Central memory CD8-positive, alpha-beta T cell (primary cell): Measurements from ENCODE around the gene HTR3D.

Source experiments
- ATAC-seq: fragments of 150-1000 bp; cut with Tn5 transposase; replicated peaks from 2 replicates; pipeline ENCODE4 v1.10.0; 2022; ENCODE audit warnings: mild to moderate bottlenecking, moderate FRiP score, moderate number of reproducible peaks; ENCODE audit not compliant: poor library complexity, severe bottlenecking; ENCODE audit errors: extremely low read depth
- DNase-seq, 2 donors: peaks; one replicate each; pipeline ENCODE4 v3.0.0; 2021; ENCODE audit warnings: low spot score in 2 of 2
- H3K27ac Mint-ChIP-seq: one replicate; pipeline ENCODE4 v1.8.0; 2022; ENCODE audit warnings: low read depth, mild to moderate bottlenecking, moderate library complexity, mixed read lengths
- H3K27me3 Mint-ChIP-seq: one replicate; pipeline ENCODE4 v1.8.0; 2022; ENCODE audit warnings: mixed read lengths
- H3K36me3 Mint-ChIP-seq: one replicate; pipeline ENCODE4 v1.8.0; 2022; ENCODE audit warnings: mild to moderate bottlenecking, moderate library complexity, mixed read lengths; ENCODE audit not compliant: insufficient read depth
- H3K4me1 Mint-ChIP-seq: one replicate; pipeline ENCODE4 v1.8.0; 2022; ENCODE audit warnings: mixed read lengths
- H3K4me3 Mint-ChIP-seq: one replicate; pipeline ENCODE4 v1.8.0; 2022; ENCODE audit warnings: mild to moderate bottlenecking, moderate library complexity, mixed read lengths
- H3K9me3 Mint-ChIP-seq: one replicate; pipeline ENCODE4 v1.8.0; 2022; ENCODE audit warnings: mixed read lengths

HTR3D gene

GRCh38 chr3:184031187-184031792 lies at the start of gene HTR3D:
TSS of gene HTR3D (plus strand) at chr3:184031742. CDS start at chr3:184031742, 0 bp downstream.
- ATAC-seq (no peak), DNase-seq (no peak)
- H3K9me3 Mint-ChIP-seq, result no peaks in the 10 kb centered on the region
- H3K36me3 Mint-ChIP-seq, result no peaks in the 10 kb centered on the region
- peaks cover 20% of the 10 kb centered on the region for H3K27me3 Mint-ChIP-seq
- no peak within 1 kb of the TSS for H3K4me3 Mint-ChIP-seq
- H3K4me1 Mint-ChIP-seq, result no peaks in the 10 kb centered on the region
- no peak within 1 kb of the TSS for H3K27ac Mint-ChIP-seq

DNA sequence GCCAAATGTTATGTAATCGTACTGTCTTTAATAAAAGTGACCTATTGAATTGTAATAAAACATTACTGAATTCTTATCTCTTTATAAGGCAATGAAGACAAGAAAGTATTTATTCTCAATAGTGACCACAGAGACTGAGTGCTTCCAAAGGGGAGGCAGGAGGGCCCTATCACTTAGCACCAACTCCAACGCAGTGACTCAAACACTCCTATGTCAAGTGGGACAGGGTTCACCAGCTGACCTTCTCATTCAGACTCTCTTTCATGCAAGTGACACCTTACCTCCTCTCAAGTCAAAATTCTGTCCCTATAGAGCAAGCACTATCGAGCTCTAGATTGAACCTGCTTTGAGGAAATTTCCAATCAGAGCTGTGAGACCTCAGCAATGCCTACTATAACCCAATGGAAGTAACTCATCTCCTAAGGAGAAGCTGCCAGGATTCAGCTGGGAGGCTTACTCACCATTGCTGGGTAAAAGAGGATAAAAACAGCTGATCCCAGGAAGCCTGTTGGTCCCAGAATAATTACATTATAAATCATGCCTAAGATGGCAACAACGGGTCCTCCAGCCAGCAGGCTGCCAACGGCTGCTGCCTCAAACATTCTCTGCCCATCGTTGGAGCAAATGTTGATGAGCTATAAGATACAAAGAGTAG lies 49.4 kb upstream of the HTR3D start:
- Mint-ChIP-seq H3K4me3 (no peak overlapping the region), H3K36me3 (peaks cover 13% of the 10 kb centered on the region), H3K9me3 (no peaks in the 10 kb centered on the region), H3K27me3 (no peaks in the 10 kb centered on the region), H3K27ac (no peak overlapping the region), H3K4me1 (no peaks in the 10 kb centered on the region)
- ATAC-seq (no peak), DNase-seq (no peak)

- Mint-ChIP-seq H3K27ac (no peak overlapping the region), H3K27me3 (no peaks in the 10 kb centered on the region), H3K4me3 (no peak overlapping the region), H3K4me1 (no peaks in the 10 kb centered on the region), H3K9me3 (no peaks in the 10 kb centered on the region), H3K36me3 (peaks cover 18% of the 10 kb centered on the region)
- ATAC-seq (no peak), DNase-seq (no peak)
These were observed 47.3 kb upstream of the HTR3D start for GRCh38 chr3:183984127-183984740.

DNA sequence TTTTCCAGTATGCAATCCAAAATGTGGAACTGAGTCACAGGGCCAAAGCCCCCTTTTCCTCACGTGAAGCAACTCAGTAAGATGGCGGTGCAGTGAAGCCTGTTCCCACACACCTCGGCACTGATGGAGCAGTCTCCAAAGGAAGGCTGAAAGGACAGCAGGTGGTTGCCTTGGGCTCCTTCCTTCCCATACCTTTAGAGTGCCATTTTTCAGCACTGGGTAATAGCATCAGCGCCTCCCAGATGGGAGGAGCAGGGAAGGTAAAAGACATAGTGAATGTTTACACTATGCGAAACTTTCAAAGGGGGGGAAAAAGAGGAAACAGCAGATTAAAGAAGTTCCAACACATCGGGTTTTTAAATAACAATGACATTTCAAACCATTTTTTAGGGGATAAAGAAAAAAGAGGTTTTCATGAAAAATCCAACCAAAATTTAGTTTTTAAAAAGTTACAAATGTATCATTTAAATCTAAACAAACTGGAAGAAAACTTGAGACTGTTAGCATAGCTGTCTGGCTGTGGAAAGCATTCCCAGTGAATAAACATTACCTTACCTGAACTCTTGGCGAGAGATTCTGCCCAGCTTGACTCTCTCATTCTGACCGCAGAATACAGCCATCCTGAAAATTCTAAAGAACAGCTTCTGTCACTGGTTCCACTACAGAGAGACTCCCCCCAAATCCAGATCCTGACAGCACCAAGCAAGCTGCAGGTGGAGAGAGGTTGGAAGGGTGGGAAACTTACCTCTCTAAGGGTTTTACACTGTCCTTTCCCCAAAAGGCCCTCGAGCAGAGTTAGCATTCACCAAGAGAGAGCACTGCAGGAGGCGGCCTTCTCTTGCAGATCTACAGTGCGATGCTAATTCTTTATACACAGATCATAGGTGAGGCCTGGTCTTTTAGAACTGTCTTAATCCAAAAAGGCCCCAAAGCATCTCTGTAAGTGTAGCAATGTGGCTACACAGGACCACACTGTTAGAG lies 46.5 kb upstream of the HTR3D start:
- ATAC-seq, result no peak
- H3K4me1 Mint-ChIP-seq, result no peaks in the 10 kb centered on the region
- no peak for DNase-seq
- H3K4me3 Mint-ChIP-seq, result no peak overlapping the region
- peaks cover 18% of the 10 kb centered on the region for H3K36me3 Mint-ChIP-seq
- H3K27ac Mint-ChIP-seq, result no peak overlapping the region
- H3K27me3 Mint-ChIP-seq, result no peaks in the 10 kb centered on the region
- H3K9me3 Mint-ChIP-seq, result no peaks in the 10 kb centered on the region

GRCh38 chr3:183987000-183987600 lies 44.4 kb upstream of the HTR3D start:
- no peak overlapping the region for H3K4me3 Mint-ChIP-seq
- peaks cover 18% of the 10 kb centered on the region for H3K36me3 Mint-ChIP-seq
- ATAC-seq (no peak), DNase-seq (no peak)
- H3K9me3 Mint-ChIP-seq, result no peaks in the 10 kb centered on the region
- no peak overlapping the region for H3K27ac Mint-ChIP-seq
- H3K4me1 Mint-ChIP-seq, result no peaks in the 10 kb centered on the region
- H3K27me3 Mint-ChIP-seq, result no peaks in the 10 kb centered on the region

- no peak for ATAC-seq
- peaks cover 17% of the 10 kb centered on the region for H3K36me3 Mint-ChIP-seq
- H3K4me3 Mint-ChIP-seq, result no peak overlapping the region
- no peaks in the 10 kb centered on the region for H3K9me3 Mint-ChIP-seq
- H3K4me1 Mint-ChIP-seq, result no peaks in the 10 kb centered on the region
- no peak for DNase-seq
- H3K27ac Mint-ChIP-seq, result no peak overlapping the region
- no peaks in the 10 kb centered on the region for H3K27me3 Mint-ChIP-seq
These were observed 43.2 kb upstream of the HTR3D start for GRCh38 chr3:183988216-183988790.

GRCh38 chr3:183991403-183991802 lies 40.1 kb upstream of the HTR3D start:
- ATAC-seq (no peak), DNase-seq (no peak)
- no peak overlapping the region for H3K4me3 Mint-ChIP-seq
- H3K36me3 Mint-ChIP-seq, result peaks cover 8% of the 10 kb centered on the region
- H3K27ac Mint-ChIP-seq, result no peak overlapping the region
- H3K4me1 Mint-ChIP-seq, result no peaks in the 10 kb centered on the region
- H3K27me3 Mint-ChIP-seq, result no peaks in the 10 kb centered on the region
- H3K9me3 Mint-ChIP-seq, result no peaks in the 10 kb centered on the region

GRCh38 chr3:184001761-184002160 lies 29.8 kb upstream of the HTR3D start:
- DNase-seq, result no peak
- H3K4me3 Mint-ChIP-seq, result no peak overlapping the region

DNA sequence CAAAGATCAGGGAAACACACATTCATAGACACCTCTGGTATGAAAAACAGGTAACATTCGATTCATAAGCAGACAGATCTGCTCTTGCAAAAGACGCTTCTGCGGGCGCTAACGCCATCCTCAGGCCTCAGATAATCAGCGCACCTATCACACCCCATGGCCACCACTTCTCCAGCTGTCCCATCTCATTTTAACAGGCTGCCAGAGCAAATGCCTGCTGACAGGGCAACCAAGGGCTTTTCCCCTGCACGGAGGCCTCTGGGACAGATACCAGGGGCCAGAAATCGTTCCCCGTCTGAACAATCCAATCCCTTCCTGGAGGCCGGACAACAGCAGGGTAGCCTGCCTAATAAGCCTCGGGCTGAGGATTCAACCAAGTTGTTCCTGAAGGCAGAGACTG lies 29.1 kb upstream of the HTR3D start:
- Mint-ChIP-seq H3K4me1 (no peaks in the 10 kb centered on the region), H3K9me3 (no peaks in the 10 kb centered on the region), H3K27ac (no peak overlapping the region), H3K27me3 (no peaks in the 10 kb centered on the region), H3K4me3 (no peak overlapping the region), H3K36me3 (peaks cover 11% of the 10 kb centered on the region)
- DNase-seq (no peak), ATAC-seq (no peak)

More at GRCh38 chr3:184001761-184002160, 29.8 kb upstream of the HTR3D start:
- Mint-ChIP-seq H3K4me1 (no peaks in the 10 kb centered on the region), H3K36me3 (peaks cover 8% of the 10 kb centered on the region), H3K9me3 (no peaks in the 10 kb centered on the region), H3K27me3 (no peaks in the 10 kb centered on the region), H3K27ac (no peak overlapping the region)
- no peak for ATAC-seq

GRCh38 chr3:184003187-184003967 lies 28.2 kb upstream of the HTR3D start:
- no peaks in the 10 kb centered on the region for H3K9me3 Mint-ChIP-seq
- no peaks in the 10 kb centered on the region for H3K4me1 Mint-ChIP-seq
- DNase-seq (no peak), ATAC-seq (no peak)
- H3K27me3 Mint-ChIP-seq, result no peaks in the 10 kb centered on the region
- H3K36me3 Mint-ChIP-seq, result peaks cover 10% of the 10 kb centered on the region
- no peak overlapping the region for H3K27ac Mint-ChIP-seq
- no peak overlapping the region for H3K4me3 Mint-ChIP-seq

- H3K4me1 Mint-ChIP-seq, result no peaks in the 10 kb centered on the region
- DNase-seq (no peak), ATAC-seq (no peak)
- no peaks in the 10 kb centered on the region for H3K9me3 Mint-ChIP-seq
- H3K4me3 Mint-ChIP-seq, result no peak overlapping the region
- no peak overlapping the region for H3K27ac Mint-ChIP-seq
- no peaks in the 10 kb centered on the region for H3K27me3 Mint-ChIP-seq
- peaks cover 9% of the 10 kb centered on the region for H3K36me3 Mint-ChIP-seq
These were observed 27.1 kb upstream of the HTR3D start for GRCh38 chr3:184004476-184004875.
